OCI-LY1 (cell line): ENCODE measurements around the gene CRYBB3.

Experiments
- EZH2 ChIP-seq: fragments of 200-600 bp; sonication (generic), shearing (Covaris generic); IDR thresholded peaks from 2 replicates; pipeline ENCODE4 v1.8.0; 2017; ENCODE audit warnings: borderline replicate concordance, mixed run types, mild to moderate bottlenecking, antibody characterized with exemption, low read length, moderate library complexity, mixed read lengths
- TF ChIP-seq, protein P1 (sequence below): fragments of 200-600 bp; sonication (generic), shearing (Covaris generic); IDR thresholded peaks from 2 replicates; pipeline ENCODE4 v1.5.1; 2017; ENCODE audit warnings: mild to moderate bottlenecking, antibody characterized with exemption, low read length, moderate library complexity, mixed read lengths

DNA sequence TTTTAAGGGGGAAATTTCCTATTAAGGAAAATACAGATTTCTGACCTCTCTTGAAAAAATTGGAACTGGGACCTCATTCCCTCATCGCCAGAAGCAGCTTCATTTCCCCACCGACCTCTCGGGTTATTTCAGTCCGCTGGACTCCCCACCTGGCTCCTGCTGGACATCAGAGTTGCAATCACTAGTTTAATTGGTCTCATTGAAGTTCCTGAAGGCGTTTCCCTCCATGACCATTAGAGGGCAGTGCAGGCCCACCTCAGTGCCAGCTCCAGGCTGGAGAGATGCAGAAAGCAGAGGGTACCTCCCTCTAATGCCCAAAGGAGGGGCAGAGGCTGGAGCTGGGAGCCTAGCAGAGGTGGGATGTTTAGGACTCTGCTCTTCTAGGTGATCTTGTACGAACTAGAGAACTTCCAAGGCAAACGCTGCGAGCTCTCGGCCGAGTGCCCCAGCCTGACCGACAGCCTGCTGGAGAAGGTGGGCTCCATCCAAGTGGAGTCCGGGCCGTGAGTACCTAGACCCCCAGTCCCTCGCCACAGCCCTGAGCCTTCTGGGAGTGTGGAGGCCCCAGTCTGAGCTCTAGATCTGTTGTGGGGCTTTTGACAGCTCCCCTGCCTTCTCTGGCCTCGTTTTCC lies 2.7 kb downstream of the CRYBB3 start:
- TF ChIP-seq, protein P1, sequence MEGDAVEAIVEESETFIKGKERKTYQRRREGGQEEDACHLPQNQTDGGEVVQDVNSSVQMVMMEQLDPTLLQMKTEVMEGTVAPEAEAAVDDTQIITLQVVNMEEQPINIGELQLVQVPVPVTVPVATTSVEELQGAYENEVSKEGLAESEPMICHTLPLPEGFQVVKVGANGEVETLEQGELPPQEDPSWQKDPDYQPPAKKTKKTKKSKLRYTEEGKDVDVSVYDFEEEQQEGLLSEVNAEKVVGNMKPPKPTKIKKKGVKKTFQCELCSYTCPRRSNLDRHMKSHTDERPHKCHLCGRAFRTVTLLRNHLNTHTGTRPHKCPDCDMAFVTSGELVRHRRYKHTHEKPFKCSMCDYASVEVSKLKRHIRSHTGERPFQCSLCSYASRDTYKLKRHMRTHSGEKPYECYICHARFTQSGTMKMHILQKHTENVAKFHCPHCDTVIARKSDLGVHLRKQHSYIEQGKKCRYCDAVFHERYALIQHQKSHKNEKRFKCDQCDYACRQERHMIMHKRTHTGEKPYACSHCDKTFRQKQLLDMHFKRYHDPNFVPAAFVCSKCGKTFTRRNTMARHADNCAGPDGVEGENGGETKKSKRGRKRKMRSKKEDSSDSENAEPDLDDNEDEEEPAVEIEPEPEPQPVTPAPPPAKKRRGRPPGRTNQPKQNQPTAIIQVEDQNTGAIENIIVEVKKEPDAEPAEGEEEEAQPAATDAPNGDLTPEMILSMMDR: peak; percentile 94
- TF ChIP-seq EZH2: no peak
